Measurements from ENCODE around the gene SUV39H1.

DNA sequence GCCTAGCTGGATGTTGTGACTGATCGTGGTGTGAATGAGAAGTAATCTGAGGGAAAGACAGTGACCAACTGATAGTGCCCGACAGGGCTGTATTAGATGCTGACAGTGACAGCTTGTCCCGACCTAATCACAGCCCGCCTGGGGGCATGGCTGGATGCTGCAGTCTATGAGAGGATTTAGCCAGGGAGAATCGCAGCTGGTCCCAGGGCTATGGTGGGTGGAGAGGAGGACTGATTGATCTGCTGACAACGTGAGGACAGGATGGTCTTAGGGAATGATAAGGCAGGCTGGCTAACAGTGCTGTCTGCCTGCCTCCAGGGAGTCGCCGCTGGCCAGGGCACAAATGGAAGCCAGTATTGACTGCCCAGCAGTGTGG lies 621 bp upstream of the SUV39H1 start:
- TF ChIP-seq EZH2 (IDR thresholded peaks at IDR 0.05) (no peak), POLR2AphosphoS5 (IDR thresholded peaks at IDR 0.05; ENCODE audit: borderline replicate concordance, low read depth, low read length) (no peak), FOXP2 (optimal IDR thresholded peaks at IDR 0.05; ENCODE audit: control extremely low read depth, extremely low read length, insufficient read depth) (no peak)
